ENCODE data around the gene DHRS7B.
"Not testable (repeated sequence)": the region's sequence is repeated elsewhere in the genome, so short reads cannot be mapped to it uniquely, and the experiment has no call there.

DHRS7B gene

GRCh38 chr17:21223086-21223485, 96.3 kb downstream of the DHRS7B start:
- DNase-seq (ENCODE audit: low read depth): no peak
- TF ChIP-seq, protein P1, sequence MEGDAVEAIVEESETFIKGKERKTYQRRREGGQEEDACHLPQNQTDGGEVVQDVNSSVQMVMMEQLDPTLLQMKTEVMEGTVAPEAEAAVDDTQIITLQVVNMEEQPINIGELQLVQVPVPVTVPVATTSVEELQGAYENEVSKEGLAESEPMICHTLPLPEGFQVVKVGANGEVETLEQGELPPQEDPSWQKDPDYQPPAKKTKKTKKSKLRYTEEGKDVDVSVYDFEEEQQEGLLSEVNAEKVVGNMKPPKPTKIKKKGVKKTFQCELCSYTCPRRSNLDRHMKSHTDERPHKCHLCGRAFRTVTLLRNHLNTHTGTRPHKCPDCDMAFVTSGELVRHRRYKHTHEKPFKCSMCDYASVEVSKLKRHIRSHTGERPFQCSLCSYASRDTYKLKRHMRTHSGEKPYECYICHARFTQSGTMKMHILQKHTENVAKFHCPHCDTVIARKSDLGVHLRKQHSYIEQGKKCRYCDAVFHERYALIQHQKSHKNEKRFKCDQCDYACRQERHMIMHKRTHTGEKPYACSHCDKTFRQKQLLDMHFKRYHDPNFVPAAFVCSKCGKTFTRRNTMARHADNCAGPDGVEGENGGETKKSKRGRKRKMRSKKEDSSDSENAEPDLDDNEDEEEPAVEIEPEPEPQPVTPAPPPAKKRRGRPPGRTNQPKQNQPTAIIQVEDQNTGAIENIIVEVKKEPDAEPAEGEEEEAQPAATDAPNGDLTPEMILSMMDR (IDR thresholded peaks at IDR 0.05; ENCODE audit: insufficient read depth, low read depth, low read length, missing control alignments): no peak
- H3K4me3 ChIP-seq (ENCODE audit: low read length): no peak overlapping the region

DNA sequence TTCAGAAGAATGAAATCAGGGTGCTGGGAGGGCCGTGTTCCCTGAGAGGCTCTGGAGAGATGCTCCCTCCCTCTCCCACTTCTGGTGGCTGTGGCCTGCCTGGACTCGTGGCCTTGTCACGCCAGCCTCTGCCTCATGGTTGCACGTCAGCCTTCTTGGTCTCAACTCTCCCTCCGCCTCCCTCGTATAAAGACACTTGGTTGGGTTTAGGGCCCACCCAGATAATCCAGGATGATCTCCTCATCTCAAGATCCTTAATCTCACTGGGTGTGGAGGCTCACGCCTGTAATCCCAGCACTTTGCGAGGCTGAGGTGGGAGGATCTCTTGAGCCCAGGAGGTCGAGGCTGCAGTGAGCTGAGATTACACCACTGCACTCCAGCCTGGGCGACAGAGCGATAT, 100.5 kb downstream of the DHRS7B start:
- DNase-seq (ENCODE audit: low read depth); H3K4me3 ChIP-seq (ENCODE audit: low read length): not testable (repeated sequence)

GRCh38 chr17:21228111-21228510, 101.3 kb downstream of the DHRS7B start:
- TF ChIP-seq, protein P1 (IDR thresholded peaks at IDR 0.05; ENCODE audit: insufficient read depth, low read depth, low read length, missing control alignments): no peak
- DNase-seq (ENCODE audit: low read depth): peak; percentile 18

DNA sequence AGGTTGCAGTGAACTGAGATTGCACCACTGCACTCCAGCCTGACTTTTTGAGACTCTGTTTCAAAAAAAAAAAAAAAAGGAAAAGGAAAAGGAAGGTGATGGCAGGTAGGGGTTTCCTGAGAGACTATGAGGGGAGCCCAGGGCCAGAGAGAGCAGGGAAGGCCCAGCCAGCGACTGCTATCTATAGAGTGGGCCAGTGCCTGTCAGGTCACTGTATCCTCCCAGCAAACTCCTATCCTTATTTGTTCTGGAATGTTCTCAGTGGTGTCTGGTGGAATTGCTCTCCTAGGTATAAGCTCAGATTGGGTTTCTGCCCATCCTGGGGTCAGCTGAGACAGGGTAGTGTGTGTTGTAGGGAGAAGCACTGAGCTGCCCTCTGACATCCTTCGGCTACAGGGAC, 102.1 kb downstream of the DHRS7B start:
- DNase-seq (ENCODE audit: low read depth): no peak
- H3K4me3 ChIP-seq (ENCODE audit: low read length): no peak overlapping the region
- TF ChIP-seq, protein P1 (IDR thresholded peaks at IDR 0.05; ENCODE audit: insufficient read depth, low read depth, low read length, missing control alignments): no peak

More at GRCh38 chr17:21228111-21228510, 101.3 kb downstream of the DHRS7B start:
- no peak overlapping the region for H3K4me3 ChIP-seq (ENCODE audit: low read length)

- no peak overlapping the region for H3K4me3 ChIP-seq (ENCODE audit: low read length)
- DNase-seq (ENCODE audit: low read depth): no peak
- TF ChIP-seq, protein P1 (IDR thresholded peaks at IDR 0.05; ENCODE audit: insufficient read depth, low read depth, low read length, missing control alignments): no peak
These were observed 104.8 kb downstream of the DHRS7B start for GRCh38 chr17:21231533-21231932.

GRCh38 chr17:21232033-21232749, 105.4 kb downstream of the DHRS7B start:
- TF ChIP-seq, protein P1 (IDR thresholded peaks at IDR 0.05; ENCODE audit: insufficient read depth, low read depth, low read length, missing control alignments): no peak
- no peak for DNase-seq (ENCODE audit: low read depth)
- H3K4me3 ChIP-seq (ENCODE audit: low read length): no peak overlapping the region

DNA sequence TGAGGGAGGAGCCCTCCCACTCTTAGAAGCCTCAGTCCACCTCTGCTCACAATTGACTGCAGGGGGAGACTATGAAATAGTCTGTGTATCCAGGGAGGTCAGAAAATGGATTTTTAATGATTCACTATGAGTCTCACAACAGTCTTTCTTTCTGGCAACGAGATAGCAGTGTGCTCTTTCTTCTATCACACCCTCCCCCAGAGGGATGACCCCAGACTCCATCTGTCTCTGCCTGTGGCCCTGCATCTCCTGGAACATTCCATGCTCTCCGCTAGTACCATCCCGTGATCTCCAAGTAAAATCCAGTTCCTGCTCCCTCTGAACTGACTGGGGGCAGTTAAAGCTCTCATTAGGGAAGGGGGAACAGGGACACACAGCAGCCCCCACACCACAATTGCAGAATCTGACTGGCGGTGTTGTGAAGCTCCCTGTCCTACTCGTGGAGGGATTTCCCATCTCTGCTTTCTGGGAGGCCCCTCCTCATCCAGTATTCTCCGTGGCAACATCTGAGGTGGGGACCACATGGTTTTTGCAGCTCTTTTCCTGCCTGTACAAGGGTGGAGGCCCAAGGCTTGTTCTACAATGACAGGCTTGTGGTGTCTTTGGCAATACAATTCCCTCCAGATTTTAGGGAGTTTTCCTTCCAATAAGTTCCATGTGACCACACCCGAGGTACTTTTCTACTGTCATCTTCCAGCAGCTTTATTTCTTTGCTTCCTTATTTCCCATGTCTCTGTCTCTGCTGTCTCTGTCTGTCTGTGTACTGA, 107.0 kb downstream of the DHRS7B start:
- no peak overlapping the region for H3K4me3 ChIP-seq (ENCODE audit: low read length)
- TF ChIP-seq, protein P1 (IDR thresholded peaks at IDR 0.05; ENCODE audit: insufficient read depth, low read depth, low read length, missing control alignments): no peak
- no peak for DNase-seq (ENCODE audit: low read depth)

All from epithelial cell of esophagus (primary cell).